Cardiac fibroblast (primary cell): Measurements from ENCODE around the gene C4orf50.

ENCODE experiments used
- DNase-seq, 2 donors: peaks; one replicate each; pipeline versions ENCODE4 v3.0.0 to v3.0.0-alpha.2; 2010; ENCODE audit warnings: low read depth in 2 of 2
- H3K4me3 ChIP-seq, 2 donors: replicated peaks in 1 of 2; 1 replicate in 1 of 2; 2 replicates in 1 of 2; pipeline ENCODE4 v1.5.1; 2011; ENCODE audit warnings: low read depth in 2 of 2, low read length in 2 of 2, mild to moderate bottlenecking in 2 of 2, moderate library complexity in 1 of 2
- CTCF ChIP-seq: IDR thresholded peaks from one replicate; pipeline ENCODE4 v1.5.1; 2011; ENCODE audit warnings: low read depth, mild to moderate bottlenecking, low read length, inconsistent platforms

Gene C4orf50

GRCh38 chr4:6058531-6059374, 40.5 kb upstream of the C4orf50 start:
- no peak overlapping the region for H3K4me3 ChIP-seq
- DNase-seq = peak in 1 of 2 donors; percentile 1
- no peak for TF ChIP-seq CTCF

GRCh38 chr4:6056976-6057766, 38.9 kb upstream of the C4orf50 start:
- H3K4me3 ChIP-seq = no peak overlapping the region
- no peak for TF ChIP-seq CTCF

GRCh38 chr4:6055436-6055835, 37.2 kb upstream of the C4orf50 start:
- no peak for DNase-seq
- no peak for TF ChIP-seq CTCF

More at GRCh38 chr4:6056976-6057766, 38.9 kb upstream of the C4orf50 start:
- DNase-seq = no peak

GRCh38 chr4:6055030-6055429, 36.8 kb upstream of the C4orf50 start:
- no peak for TF ChIP-seq CTCF
- no peak for DNase-seq
- no peak overlapping the region for H3K4me3 ChIP-seq

More at GRCh38 chr4:6055436-6055835, 37.2 kb upstream of the C4orf50 start:
- H3K4me3 ChIP-seq = no peak overlapping the region

- no peak for DNase-seq
- TF ChIP-seq CTCF = no peak
- no peak overlapping the region for H3K4me3 ChIP-seq
Observed at GRCh38 chr4:6054162-6054922, 36.1 kb upstream of the C4orf50 start.

GRCh38 chr4:6052679-6053078, 34.4 kb upstream of the C4orf50 start:
- DNase-seq = no peak

More at GRCh38 chr4:6052679-6053078, 34.4 kb upstream of the C4orf50 start:
- H3K4me3 ChIP-seq = no peak overlapping the region
- TF ChIP-seq CTCF = no peak
